ENCODE measurements around the gene PHF24. TPM values are rescaled to one million over a fixed set of nuclear protein-coding genes. Genes with fewer than 3 reads are reported as not detected.
"Not testable (repeated sequence)": the region's sequence is repeated elsewhere in the genome, so short reads cannot be mapped to it uniquely, and the experiment has no call there.

Gene PHF24
- polyA plus RNA-seq, 1 of the 3 experiments (the other 2 are of a cell fraction): not detected

GRCh38 chr9:34954225-34954624 lies 3.9 kb upstream of the PHF24 start (continued):
- TF ChIP-seq POLR2AphosphoS5 (IDR thresholded peaks at IDR 0.05; ENCODE audit: low read depth, low read length): no peak
- no peak for TF ChIP-seq CTCF (IDR thresholded peaks at IDR 0.05)
- TF ChIP-seq RXRA (IDR thresholded peaks at IDR 0.05; ENCODE audit: borderline replicate concordance, low read depth): no peak
- no peak for TF ChIP-seq YY1 (IDR thresholded peaks at IDR 0.05; ENCODE audit: low read depth)
- no peak for TF ChIP-seq FOSL2 (IDR thresholded peaks at IDR 0.05; ENCODE audit: borderline replicate concordance, low read depth)
- no peak for TF ChIP-seq GATA2 (CRISPR knock-in tag; IDR thresholded peaks at IDR 0.05)
- TF ChIP-seq NRF1 (IDR thresholded peaks at IDR 0.05; ENCODE audit: low read depth, low read length): no peak

- H3K9me2 ChIP-seq; H3K4me1 ChIP-seq (ENCODE audit: control insufficient read depth in 1 of 2, insufficient read depth in 2 of 2, low read depth in 1 of 2, low read length in 1 of 2); H4K20me1 ChIP-seq (ENCODE audit: insufficient read depth); H3F3A ChIP-seq (replicated peaks; ENCODE audit: insufficient read depth); H3K4me3 ChIP-seq (ENCODE audit: low read depth in 2 of 2, low read length in 1 of 2); H3K27ac ChIP-seq (ENCODE audit: low read depth in 2 of 2, low read length in 1 of 2); H2AFZ ChIP-seq (ENCODE audit: low read depth); H3K36me3 ChIP-seq (replicated peaks in 1 of 2; ENCODE audit: control insufficient read depth in 1 of 2, insufficient read depth in 2 of 2, low read length in 1 of 2); H3K9ac ChIP-seq; POLR2A ChIA-PET; H3K79me2 ChIP-seq (ENCODE audit: insufficient read depth); H3K4me2 ChIP-seq; H3K9me3 ChIP-seq; DNase-seq: not testable (repeated sequence)
- H3K27me3 ChIP-seq (ENCODE audit: insufficient read depth): peaks cover 45% of the 10 kb centered on the region
- CTCF ChIA-PET: interaction anchor here (1.6 kb wide), 1 partner anchor 57 kb away, joined by 3 read pairs; no protein-coding TSS in a partner anchor
- 91% methylated on average over 6 of the region's 7 CpGs for WGBS (ENCODE audit: low lambda C conversion rate)
Measured at GRCh38 chr9:34956066-34956465, 2.0 kb upstream of the PHF24 start.

- H3K4me3 ChIP-seq (ENCODE audit: low read depth in 2 of 2, low read length in 1 of 2): no peak overlapping the region
- peaks cover 0 to 3% of the 10 kb centered on the region in 2 experiments; a peak in 1 of 4 replicates for H3K4me1 ChIP-seq (ENCODE audit: control insufficient read depth in 1 of 2, insufficient read depth in 2 of 2, low read depth in 1 of 2, low read length in 1 of 2)
- H3K4me2 ChIP-seq: no peak overlapping the region
- no peak for DNase-seq
- ChIA-PET CTCF (interaction anchor here (1.6 kb wide), 1 partner anchor 57 kb away, joined by 3 read pairs; no protein-coding TSS in a partner anchor), POLR2A (no interaction called here)
- H3K9me3 ChIP-seq: no peaks in the 10 kb centered on the region
- no peaks in the 10 kb centered on the region for H3K36me3 ChIP-seq (replicated peaks in 1 of 2; ENCODE audit: control insufficient read depth in 1 of 2, insufficient read depth in 2 of 2, low read length in 1 of 2)
- TF ChIP-seq REST (IDR thresholded peaks at IDR 0.05; ENCODE audit: low read depth, low read length): no peak
- TF ChIP-seq TAF1 (IDR thresholded peaks at IDR 0.05; ENCODE audit: borderline replicate concordance, low read depth, low read length): no peak
- TF ChIP-seq SIN3A (IDR thresholded peaks at IDR 0.05; ENCODE audit: borderline replicate concordance, low read depth, low read length): no peak
- no peak for TF ChIP-seq MEF2A (IDR thresholded peaks at IDR 0.05; ENCODE audit: borderline replicate concordance, low read depth)
- no peak for TF ChIP-seq USF1 (IDR thresholded peaks at IDR 0.05; ENCODE audit: borderline replicate concordance, low read depth)
- no peak for TF ChIP-seq NFIC (IDR thresholded peaks at IDR 0.05; ENCODE audit: borderline replicate concordance)
- no peak for TF ChIP-seq FOXJ3 (CRISPR knock-in tag; IDR thresholded peaks at IDR 0.05)
- no peaks in the 10 kb centered on the region for H3F3A ChIP-seq (replicated peaks; ENCODE audit: insufficient read depth)
- no peak overlapping the region for H3K27ac ChIP-seq (ENCODE audit: low read depth in 2 of 2, low read length in 1 of 2)
- peaks cover 46% of the 10 kb centered on the region for H3K27me3 ChIP-seq (ENCODE audit: insufficient read depth)
- no peaks in the 10 kb centered on the region for H4K20me1 ChIP-seq (ENCODE audit: insufficient read depth)
- WGBS (ENCODE audit: low lambda C conversion rate): 81% methylated on average over 4 of the region's 4 CpGs
- no peaks in the 10 kb centered on the region for H3K9me2 ChIP-seq
- H3K9ac ChIP-seq: no peak overlapping the region
- H2AFZ ChIP-seq (ENCODE audit: low read depth): no peak overlapping the region
- no peaks in the 10 kb centered on the region for H3K79me2 ChIP-seq (ENCODE audit: insufficient read depth)
Measured at GRCh38 chr9:34956648-34957047, 1.4 kb upstream of the PHF24 start.

Measured in SK-N-SH (cell line).